HG02970 (cell line): Measurements from ENCODE around the gene ARHGAP23.

Experiments used
- ATAC-seq: cut with Tn5 transposase; IDR thresholded peaks from one replicate; pipeline ENCODE4 v1.9.1; 2021; ENCODE audit warnings: mild to moderate bottlenecking, moderate library complexity, moderate number of reproducible peaks; ENCODE audit not compliant: unreplicated experiment, low FRiP score

Gene ARHGAP23

DNA sequence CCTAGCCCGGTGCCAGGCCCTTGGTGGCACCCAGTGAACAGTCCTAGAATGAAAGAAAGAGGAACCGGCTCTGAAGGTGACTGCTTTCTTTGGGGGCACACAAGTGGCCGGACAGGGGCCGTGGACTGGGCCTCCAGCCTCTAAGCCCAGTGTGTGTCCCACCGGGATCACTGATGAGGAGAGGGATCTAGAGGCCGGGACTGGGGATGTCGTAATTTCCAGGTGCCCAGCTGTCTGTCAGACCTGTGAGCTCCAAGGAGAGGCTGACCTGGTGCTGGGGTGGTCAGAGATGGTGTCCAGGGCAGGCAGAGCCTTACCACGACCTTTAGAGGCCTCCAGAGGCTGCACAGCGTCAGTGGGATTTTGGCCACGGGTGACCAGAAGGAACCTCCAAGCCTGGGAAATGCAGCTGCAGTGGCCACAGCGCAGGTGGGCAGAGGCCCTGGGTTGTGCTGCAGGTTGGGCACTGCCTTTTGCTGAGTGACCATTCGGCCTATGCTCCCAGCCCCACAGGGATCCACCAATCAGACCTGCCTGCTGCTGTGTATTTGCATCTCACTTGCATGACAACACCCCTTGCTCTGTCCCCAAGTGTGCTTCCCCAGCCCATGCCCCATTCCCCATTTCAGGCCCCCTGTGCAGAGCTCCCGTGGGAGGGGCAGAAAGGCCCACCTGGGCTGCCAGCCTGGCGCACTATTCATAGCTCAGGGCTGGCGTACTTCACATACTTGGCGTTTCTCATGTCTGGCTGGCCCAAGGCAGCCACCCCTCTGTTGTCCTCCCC is 12.5 kb downstream of the ARHGAP23 start:
- no peak for ATAC-seq

DNA sequence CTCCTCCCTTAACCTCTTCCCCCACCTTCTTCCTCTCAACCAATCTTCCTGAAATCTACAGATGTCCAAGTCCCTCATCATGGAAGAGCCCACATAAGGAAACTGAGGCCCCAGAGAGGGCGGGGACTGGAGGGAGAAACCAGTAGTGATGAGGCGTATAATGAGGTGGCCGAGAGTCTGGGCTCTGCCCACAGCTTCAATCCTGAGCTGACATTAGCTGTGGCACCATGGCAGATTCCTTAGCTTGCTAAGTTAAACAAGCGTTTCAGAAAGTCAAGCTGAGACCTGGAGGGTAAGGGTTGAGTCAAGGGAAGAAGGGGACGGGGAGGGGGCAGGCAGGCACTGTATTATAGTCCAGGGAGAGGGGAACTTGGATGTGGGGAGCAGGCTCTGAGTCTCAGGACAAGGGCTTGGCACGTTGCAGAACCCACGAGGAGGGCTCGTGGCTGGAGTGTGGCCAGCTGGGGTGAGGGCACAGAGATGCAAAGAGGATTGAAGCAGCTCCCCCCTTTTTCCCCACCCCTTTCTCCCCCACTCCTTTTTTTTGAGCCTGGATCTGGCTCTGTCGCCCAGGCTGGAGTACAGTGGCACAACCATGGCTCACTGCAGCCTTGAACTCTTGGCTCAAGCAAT is 13.3 kb downstream of the ARHGAP23 start:
- ATAC-seq, result no peak

GRCh38 chr17:38442548-38442947 is 14.3 kb downstream of the ARHGAP23 start:
- ATAC-seq, result no peak

GRCh38 chr17:38443356-38444031 is 15.2 kb downstream of the ARHGAP23 start:
- ATAC-seq, result no peak

- ATAC-seq, result no peak
Observed at GRCh38 chr17:38444151-38444550, 15.9 kb downstream of the ARHGAP23 start.

GRCh38 chr17:38447502-38448085 is 19.3 kb downstream of the ARHGAP23 start:
- ATAC-seq, result no peak

GRCh38 chr17:38448208-38448771 is 20.0 kb downstream of the ARHGAP23 start:
- no peak for ATAC-seq

DNA sequence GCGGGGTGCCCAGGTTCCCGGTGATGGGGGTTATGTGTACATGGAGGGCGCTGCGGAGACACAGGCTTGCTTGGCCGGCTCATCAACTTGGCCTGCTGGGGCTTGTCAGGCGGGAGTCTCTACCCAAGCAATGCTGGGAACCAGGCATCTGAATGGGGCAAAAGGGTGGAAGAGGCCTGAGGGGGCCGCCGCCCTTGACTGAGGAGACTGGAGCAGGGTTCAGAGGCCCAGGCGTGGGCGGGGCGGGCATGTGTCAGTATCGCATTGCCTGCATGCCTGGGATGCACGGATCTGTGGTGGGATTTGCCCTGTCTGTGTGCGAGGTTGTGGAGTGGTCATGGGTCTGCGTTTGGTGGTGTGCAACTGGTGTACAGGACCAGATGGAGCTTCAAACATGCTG is 21.1 kb downstream of the ARHGAP23 start:
- ATAC-seq, result no peak

DNA sequence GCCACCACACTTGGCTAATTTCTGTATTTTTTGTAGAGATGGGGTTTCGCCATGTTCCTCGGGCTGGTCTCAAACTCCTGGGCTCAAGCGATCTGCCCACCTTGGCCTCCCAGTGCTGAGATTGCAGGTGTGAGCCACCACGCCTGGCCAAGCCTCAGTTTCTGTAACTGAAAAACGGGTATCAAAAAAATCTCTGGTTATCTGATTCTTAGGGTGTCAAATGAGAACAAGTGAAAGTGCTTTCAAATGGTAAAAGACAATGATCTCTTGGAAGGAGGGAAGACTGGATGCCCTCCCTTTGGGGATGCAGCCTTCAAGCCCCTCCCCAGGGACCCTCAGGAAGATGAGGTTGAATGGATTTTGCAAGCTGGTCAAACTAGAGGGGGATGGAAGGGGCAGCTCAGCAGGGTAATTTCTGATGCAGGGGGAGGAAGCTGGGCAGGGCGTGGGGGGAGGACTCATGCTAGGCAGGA is 22.3 kb downstream of the ARHGAP23 start:
- ATAC-seq, result no peak

- ATAC-seq, result no peak
Observed at GRCh38 chr17:38451030-38451839, 23.0 kb downstream of the ARHGAP23 start.

GRCh38 chr17:38451840-38452529 is 23.7 kb downstream of the ARHGAP23 start:
- no peak for ATAC-seq

DNA sequence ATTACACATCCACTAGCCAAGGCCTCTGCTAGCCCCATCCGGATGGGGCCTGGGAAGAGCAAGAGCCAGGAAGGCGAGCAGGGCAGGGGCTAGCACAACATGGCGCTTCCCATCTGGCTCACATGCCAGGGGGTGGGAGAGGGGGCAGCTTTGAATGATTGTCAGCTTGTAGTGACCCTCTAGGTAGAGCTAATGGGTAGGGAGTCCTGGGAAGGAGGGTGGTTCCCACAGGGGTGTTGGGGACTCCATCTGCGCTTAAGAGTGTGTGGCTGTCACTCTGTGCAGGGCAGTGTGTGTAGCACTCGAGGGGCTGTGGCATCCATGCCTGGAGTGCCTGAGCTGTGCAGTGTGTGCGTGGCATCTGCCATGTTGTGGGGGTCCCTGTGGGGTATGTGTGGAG is 24.5 kb downstream of the ARHGAP23 start:
- no peak for ATAC-seq

- no peak for ATAC-seq
Observed at GRCh38 chr17:38453951-38454421, 25.7 kb downstream of the ARHGAP23 start.

DNA sequence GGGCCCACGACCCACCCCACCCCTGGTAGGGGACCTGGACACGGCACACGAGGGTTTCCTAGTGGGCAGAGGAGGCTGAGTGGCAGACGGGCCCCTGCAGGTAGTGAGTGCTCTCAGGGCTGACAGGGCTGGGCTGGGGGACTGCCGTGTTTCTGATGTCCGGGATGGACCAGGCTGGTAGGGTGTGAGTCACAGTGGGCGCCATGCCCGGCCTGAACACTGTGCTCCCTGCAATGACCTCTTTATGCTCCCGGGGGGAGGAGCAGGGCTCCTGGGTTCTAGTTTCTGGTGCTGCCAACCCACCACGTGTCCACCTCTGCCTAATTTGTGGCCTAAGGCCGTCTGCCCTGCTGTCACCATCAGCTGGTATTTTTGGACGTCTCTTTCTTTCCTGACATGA is 26.3 kb downstream of the ARHGAP23 start:
- no peak for ATAC-seq

DNA sequence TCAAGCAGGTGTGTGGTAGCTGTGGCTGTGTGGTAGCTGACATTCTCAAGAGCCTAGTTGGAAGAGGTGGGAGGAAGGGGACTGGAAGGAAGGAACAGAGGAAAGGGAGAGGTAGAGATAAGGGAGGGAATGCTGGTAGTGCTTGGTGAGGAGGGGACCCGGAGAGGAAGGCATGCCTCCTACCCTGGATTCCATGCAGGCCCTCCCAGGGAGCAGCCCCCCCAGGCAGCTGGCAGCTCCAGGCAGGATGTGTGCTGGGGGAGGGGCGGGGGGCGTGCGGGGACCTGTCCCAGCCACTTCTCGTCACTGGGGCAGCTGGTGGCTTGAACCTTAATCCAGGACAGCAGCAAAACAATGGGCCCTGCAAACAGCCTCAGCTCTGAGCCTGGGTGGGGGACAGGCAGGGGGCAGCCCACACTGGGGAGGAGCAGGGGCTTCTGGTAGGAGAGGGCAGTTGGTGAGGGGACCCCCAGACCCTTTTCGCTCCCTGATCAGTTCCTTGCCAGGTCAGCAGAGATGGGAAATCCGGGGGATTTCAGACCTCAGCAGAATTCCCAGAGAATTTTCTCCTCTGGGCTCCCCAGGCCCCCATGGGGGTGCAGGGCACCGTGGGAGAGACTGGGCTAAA is 27.1 kb downstream of the ARHGAP23 start:
- ATAC-seq, result no peak

DNA sequence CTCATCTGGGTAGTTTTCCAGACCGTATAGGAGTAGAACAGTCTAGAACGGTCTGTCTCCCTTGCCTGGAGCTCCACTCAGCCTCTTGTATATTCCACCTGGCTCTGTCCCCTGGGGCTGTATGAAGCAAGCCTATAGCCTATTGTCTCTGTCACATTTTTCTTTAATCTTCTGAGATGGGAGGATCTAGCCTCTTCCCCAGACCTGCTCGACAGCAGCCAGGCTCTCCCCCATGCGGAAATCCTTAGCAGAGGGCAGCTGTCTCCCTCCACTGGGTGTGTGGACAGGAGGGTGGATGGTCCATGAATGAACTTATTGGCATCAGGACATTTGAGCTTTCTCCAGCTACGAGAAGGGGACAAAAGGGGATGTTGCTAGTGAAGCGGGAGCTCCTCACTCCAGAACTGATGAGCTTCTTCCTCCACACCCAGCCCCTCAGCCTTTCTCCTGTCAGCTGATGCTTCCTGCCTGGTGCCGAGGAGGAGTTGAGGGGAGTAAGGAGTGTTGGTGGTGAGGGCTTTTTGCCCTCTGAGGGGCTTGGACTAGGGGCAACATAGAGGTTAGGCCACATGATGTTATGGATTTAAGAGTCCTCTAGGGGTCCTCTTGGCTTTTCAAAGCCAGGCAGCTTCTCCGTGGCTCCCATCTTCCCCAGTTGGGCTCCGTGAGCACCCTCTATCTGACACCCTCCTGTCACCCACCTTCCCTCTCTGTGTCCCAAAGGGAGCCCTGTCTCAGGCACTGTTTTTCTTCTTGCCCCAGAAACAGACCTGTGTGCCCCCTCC is 28.0 kb downstream of the ARHGAP23 start:
- no peak for ATAC-seq

DNA sequence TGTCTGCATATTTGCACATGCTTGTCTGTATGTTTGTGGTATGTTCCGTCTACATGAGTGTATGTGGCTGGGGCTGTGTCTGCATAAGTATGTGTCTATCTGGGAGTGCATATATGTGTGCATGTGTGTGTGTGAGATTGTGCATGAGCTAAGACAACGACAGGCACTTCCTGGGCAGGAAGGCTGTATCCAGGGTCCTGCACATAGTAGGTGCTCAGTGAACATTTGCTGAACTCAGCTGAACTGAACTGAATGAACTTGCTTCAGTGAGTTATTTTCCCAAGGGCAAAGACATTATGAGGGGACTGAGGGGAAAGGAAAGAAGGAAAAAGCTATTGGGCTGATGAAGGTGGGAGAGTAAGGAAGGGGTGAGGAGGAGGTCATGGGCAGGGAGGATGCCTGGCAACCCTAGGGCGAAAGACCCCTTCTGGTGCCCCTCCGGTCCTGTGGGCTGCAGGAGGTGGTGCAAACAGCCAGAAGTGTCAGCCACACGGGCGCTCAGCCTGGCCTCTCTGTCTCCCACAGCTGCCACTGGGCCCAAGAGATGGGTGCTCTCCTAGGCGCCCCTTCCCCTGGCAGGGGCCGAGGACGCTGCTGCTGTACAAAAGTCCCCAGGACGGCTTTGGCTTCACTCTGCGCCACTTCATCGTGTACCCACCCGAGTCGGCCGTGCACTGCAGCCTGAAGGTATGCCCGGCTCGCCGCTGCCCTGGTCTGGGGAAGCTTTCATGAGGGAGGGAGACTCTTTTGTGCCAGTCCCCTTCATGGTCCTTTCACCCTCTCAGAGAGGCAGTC is 29.5 kb downstream of the ARHGAP23 start:
- ATAC-seq, result no peak
